CMK (cell line): ENCODE measurements around the gene NT5E.
"Not testable (repeated sequence)": the region's sequence is repeated elsewhere in the genome, so short reads cannot be mapped to it uniquely, and the experiment has no call there.

ENCODE experiments used
- DNase-seq: peaks from one replicate; pipeline ENCODE4 v3.0.0-alpha.2; 2010; ENCODE audit warnings: low read depth

The NT5E gene

GRCh38 chr6:85493389-85493788 lies 43.5 kb downstream of the NT5E start:
- DNase-seq: no peak

- no peak for DNase-seq
These were observed 45.0 kb downstream of the NT5E start for GRCh38 chr6:85494547-85495536.

DNA sequence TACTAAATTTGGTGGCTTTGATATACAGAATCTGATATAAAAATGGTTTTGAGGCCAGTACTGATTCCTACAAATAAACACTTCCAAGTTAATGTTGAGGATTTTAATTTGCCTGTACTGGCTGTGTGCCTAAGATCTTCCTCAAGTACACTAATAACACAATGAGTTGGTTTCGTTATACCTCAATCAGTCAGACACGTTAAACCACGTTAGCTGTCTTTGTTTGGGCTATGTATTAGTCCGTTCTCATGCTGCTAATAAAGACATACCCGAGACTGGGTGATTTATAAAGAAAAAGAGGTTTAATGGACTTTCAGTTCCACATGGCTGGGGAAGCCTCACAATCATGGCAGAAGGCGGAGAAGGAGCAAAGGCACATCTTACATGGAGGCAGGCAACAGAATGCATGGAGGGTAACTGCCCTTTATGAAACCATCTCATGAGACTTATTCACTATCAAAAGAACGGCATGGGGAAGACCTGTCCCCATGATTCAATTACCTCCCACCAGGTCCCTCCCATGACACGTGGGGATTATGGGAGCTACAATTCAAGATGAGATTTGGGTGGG lies 46.2 kb downstream of the NT5E start:
- DNase-seq: no peak

GRCh38 chr6:85496856-85497255 lies 47.0 kb downstream of the NT5E start:
- DNase-seq: no peak

DNA sequence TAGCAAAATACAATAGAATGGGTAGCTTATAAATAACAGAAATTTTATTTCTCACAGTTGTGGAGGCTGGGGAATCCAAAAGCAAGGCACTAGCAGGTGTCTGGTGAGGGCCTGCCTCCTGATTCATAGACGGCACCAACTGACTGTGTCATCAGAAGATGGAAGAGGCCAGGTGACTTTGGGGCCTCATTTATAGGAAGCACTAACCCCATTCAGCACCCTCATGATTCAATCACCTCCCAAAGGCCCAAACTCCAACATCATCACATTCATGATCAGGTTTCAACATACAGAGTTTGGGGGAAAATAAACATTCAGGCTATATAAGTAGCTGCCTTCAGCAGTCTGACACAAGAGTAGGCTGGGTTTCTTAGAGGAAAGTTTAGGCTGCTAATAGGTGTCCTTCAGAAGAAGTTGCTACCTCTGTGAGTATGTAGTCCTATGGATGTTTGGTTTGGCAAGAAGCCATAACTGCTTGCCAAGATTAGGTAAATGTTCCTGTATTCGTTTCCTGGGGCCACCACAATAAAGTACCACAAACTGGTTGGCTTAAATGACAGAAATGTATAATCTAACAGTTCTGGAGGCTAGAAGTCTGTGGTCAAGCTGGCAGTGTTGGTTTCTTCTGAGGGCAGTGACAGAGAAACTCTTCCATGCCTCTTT lies 48.8 kb downstream of the NT5E start:
- DNase-seq: no peak

GRCh38 chr6:85506441-85507093 lies 56.7 kb downstream of the NT5E start:
- no peak for DNase-seq

DNA sequence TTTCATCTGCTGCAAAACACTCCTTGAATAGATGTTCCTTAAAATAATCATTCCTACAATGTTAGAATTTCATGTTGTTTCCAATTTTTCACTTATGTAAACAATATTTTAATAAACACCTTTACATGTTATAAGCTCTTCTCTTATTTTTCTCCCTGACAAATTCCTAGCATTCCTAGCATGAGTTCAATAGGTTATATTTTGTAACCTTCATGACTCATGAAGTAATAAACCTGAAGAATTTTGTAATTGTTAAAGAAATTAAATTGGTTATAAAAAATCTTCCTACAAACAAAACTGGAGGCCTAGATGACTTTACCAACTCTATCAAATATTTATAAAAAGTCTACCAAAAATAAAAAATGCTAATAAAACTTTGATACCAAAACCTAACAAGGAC lies 66.3 kb downstream of the NT5E start:
- DNase-seq: no peak

- not testable (repeated sequence) for DNase-seq
These were observed 74.4 kb downstream of the NT5E start for GRCh38 chr6:85524281-85524680.

DNA sequence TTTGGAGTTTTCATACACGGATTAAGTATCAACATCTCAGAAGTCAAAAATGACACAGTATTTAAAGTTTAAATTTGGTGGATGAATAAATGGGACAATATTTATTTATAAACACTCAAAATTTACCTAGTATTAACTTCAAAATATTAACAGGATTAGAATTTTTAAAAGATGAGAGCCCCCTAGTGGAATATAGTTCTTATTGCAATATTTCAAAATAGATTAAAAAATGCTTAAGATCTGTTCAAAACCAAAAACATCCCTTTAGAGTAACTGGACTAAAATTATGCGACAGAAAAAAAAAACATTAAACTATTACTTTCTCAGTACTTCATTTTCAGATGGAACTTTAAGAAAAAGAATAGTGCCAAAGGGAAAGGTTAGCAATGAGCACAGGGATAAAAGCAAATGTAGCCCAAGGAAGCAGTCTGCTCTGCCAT lies 87.2 kb downstream of the NT5E start:
- DNase-seq: no peak

DNA sequence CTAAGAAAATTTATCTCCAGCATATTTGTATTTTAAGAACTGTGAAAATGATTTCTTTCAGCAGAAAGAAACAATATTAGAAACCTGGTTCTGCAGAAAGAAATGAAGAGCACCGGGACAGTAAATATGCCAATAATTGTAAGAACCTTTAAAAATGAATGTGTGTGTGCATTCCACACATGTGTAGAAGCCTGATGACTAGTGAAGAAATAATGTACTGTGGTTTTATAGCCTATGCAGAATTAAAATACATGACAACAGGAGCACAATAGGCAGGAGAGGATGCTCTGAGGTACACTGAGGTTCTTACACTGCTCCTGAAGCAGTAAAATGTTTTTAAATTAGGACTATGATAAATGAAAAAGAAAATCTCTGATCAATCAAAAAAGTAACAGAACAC lies 94.9 kb downstream of the NT5E start:
- no peak for DNase-seq
